Activated naive CD4-positive, alpha-beta T cell treated with anti-CD3 and anti-CD28 coated beads, Interleukin-2, amount 50 U/mL, for 72 hours (primary cell): Measurements from ENCODE around the gene SMCHD1. TPM values are rescaled to one million over a fixed set of nuclear protein-coding genes. Genes with fewer than 3 reads are reported as not detected.
A peak's percentile ranks its signal among the peaks of the same experiment; 100 is the strongest.
"Not testable (repeated sequence)": the region's sequence is repeated elsewhere in the genome, so short reads cannot be mapped to it uniquely, and the experiment has no call there.

Experiments used
- ATAC-seq, 2 donors: fragments of 150-1000 bp; cut with Tn5 transposase; 2 replicates each; pipeline ENCODE4 v1.10.0; 2021; ENCODE audit warnings: mild to moderate bottlenecking in 2 of 2, moderate library complexity in 2 of 2
- DNase-seq, 2 donors: peaks; one replicate each; pipeline ENCODE4 v3.0.0; 2021 to 2022; ENCODE audit warnings: low spot score in 2 of 2
- H3K27ac Mint-ChIP-seq, 2 donors: one replicate each; pipeline ENCODE4 v1.8.0; 2022; ENCODE audit warnings: mild to moderate bottlenecking in 2 of 2, mixed read lengths in 2 of 2
- H3K36me3 Mint-ChIP-seq, 2 donors: one replicate each; pipeline ENCODE4 v1.8.0; 2022; ENCODE audit warnings: mixed read lengths in 2 of 2
- H3K9me3 Mint-ChIP-seq, 2 donors: one replicate each; pipeline ENCODE4 v1.8.0; 2022; ENCODE audit warnings: mixed read lengths in 2 of 2
- total RNA-seq, 2 donors: library from RNA; stranded (reverse); gene quantifications; one replicate each; pipeline ENCODE4 v1.2.3, GENCODE V29; 2022

The SMCHD1 gene
- total RNA-seq, 2 donors from 2014 or later: 112 to 136 TPM

- Mint-ChIP-seq H3K36me3 (peaks cover 19 to 48% of the 10 kb centered on the region in 2 donors), H3K27ac (no peak overlapping the region), H3K9me3 (peaks cover 0 to 5% of the 10 kb centered on the region in 2 donors)
- DNase-seq (no peak), ATAC-seq (no peak)
These were observed 90.7 kb downstream of the SMCHD1 start for GRCh38 chr18:2746274-2746673.

- Mint-ChIP-seq H3K36me3 (peaks cover 4 to 14% of the 10 kb centered on the region in 2 donors), H3K9me3 (no peaks in the 10 kb centered on the region), H3K27ac (no peak overlapping the region)
- DNase-seq (no peak), ATAC-seq (no peak)
These were observed 102.8 kb downstream of the SMCHD1 start for GRCh38 chr18:2758309-2758708.

GRCh38 chr18:2774669-2775068, 119.1 kb downstream of the SMCHD1 start:
- H3K27ac Mint-ChIP-seq: no peak overlapping the region
- peaks cover 0 to 34% of the 10 kb centered on the region in 2 donors for H3K36me3 Mint-ChIP-seq
- no peak for ATAC-seq
- no peak for DNase-seq
- H3K9me3 Mint-ChIP-seq: no peaks in the 10 kb centered on the region

- DNase-seq (no peak), ATAC-seq (no peak)
- Mint-ChIP-seq H3K27ac (peak overlapping the region in 1 of 2 donors; percentile 50), H3K36me3 (peaks cover 0 to 33% of the 10 kb centered on the region in 2 donors), H3K9me3 (no peaks in the 10 kb centered on the region)
These were observed 121.1 kb downstream of the SMCHD1 start for GRCh38 chr18:2776601-2777000.

DNA sequence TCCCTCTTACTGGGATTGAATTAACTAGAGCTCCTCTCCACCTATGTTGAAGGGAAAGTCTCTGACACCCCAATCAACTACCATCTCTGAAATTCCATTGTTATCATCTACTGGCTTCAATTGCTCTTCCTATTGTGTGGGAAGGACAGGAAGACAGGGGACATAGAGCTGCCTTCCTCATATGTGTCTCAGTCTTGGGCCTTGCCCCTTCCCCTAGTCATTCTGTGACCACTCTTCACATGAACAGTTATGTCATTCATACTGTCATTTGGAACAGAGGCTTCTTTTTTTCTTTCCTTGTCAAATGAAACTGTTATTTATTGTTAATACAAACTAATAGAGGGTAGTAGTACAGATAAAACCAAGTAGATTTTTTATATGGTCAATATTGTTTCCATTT, 121.7 kb downstream of the SMCHD1 start:
- Mint-ChIP-seq H3K36me3 (peaks cover 0 to 30% of the 10 kb centered on the region in 2 donors), H3K27ac (peak overlapping the region in 1 of 2 donors; percentile 37), H3K9me3 (no peaks in the 10 kb centered on the region)
- DNase-seq (no peak), ATAC-seq (no peak)

- DNase-seq (no peak), ATAC-seq (no peak)
- Mint-ChIP-seq H3K9me3 (no peaks in the 10 kb centered on the region), H3K27ac (peak overlapping the region; percentile 8 to 47), H3K36me3 (peaks cover 8 to 36% of the 10 kb centered on the region in 2 donors)
These were observed 125.2 kb downstream of the SMCHD1 start for GRCh38 chr18:2780750-2781149.

- no peak for DNase-seq
- H3K27ac Mint-ChIP-seq: peak overlapping the region; percentile 20 to 31
- H3K36me3 Mint-ChIP-seq: peaks cover 18 to 22% of the 10 kb centered on the region in 2 donors
- no peak for ATAC-seq
- H3K9me3 Mint-ChIP-seq: no peaks in the 10 kb centered on the region
These were observed 131.7 kb downstream of the SMCHD1 start for GRCh38 chr18:2787225-2787624.

DNA sequence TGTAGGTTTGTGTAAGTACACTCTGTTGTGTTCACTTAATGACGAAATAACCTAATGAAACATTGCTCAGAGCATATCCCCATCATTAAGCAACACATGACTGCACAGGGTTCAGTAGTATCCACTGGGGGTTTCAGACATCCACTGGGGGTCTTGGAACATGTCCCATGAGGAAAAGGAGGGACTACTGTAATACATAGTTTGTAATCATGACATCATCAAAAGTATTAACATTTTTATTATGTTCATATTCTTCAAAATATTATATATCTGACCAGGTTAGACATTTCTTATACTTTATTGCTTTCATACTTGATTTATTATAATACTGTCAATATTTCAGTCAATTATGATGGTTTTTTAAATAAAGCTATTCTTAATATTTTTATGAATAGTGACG, 136.9 kb downstream of the SMCHD1 start:
- no peak for ATAC-seq

DNA sequence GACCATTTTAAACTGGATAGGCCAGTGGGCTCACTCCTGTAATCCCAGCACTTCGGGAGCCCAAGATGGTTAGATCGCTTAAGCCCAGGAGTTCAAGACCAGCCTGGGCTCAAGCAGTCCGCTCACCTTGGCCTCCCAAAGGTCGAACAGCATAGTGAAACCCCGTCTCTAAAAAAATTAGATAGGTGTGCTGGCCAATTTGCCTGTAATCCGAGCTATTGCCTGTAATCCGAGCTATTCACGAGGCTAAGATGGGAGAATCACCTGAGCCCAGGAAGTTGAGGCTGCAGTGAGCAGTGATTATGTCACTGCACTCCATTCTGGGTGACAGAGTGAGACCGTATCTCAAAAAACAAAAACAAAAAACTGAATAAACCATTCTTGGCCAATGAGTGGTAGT, 138.6 kb downstream of the SMCHD1 start:
- DNase-seq (no peak), ATAC-seq (no peak)
- H3K9me3 Mint-ChIP-seq: no peaks in the 10 kb centered on the region
- H3K36me3 Mint-ChIP-seq: peaks cover 19 to 20% of the 10 kb centered on the region in 2 donors
- H3K27ac Mint-ChIP-seq: no peak overlapping the region

More for the DNA sequence above, 136.9 kb downstream of the SMCHD1 start:
- no peak overlapping the region for H3K27ac Mint-ChIP-seq
- H3K36me3 Mint-ChIP-seq: peaks cover 19 to 20% of the 10 kb centered on the region in 2 donors
- H3K9me3 Mint-ChIP-seq: no peaks in the 10 kb centered on the region
- DNase-seq: no peak

DNA sequence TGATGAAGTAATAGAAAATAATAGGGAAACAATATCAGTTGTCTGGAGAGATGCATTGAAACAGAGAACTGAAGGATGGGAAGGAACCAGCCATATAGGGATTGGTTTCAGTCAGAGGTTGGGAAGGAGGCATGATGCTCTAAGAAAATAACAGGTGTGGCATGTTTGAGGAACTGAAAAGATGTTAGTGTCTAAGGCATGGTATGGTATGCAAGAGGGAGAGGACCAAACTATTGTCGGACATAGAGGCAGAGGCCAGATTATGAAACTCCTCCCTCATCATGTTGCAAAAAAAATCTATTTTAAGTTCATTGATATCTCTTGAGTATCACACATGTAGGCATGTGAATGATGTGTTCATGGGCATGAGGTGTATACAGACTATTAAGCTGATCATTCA, 142.4 kb downstream of the SMCHD1 start:
- Mint-ChIP-seq H3K36me3 (peaks cover 14 to 15% of the 10 kb centered on the region in 2 donors), H3K9me3 (no peaks in the 10 kb centered on the region), H3K27ac (no peak overlapping the region)
- DNase-seq: no peak
- ATAC-seq: no peak

GRCh38 chr18:2799369-2799768, 143.8 kb downstream of the SMCHD1 start:
- no peak for ATAC-seq
- DNase-seq: no peak
- Mint-ChIP-seq H3K36me3 (peaks cover 14% of the 10 kb centered on the region in 2 donors), H3K27ac (peak overlapping the region in 1 of 2 donors; percentile 9), H3K9me3 (no peaks in the 10 kb centered on the region)

DNA sequence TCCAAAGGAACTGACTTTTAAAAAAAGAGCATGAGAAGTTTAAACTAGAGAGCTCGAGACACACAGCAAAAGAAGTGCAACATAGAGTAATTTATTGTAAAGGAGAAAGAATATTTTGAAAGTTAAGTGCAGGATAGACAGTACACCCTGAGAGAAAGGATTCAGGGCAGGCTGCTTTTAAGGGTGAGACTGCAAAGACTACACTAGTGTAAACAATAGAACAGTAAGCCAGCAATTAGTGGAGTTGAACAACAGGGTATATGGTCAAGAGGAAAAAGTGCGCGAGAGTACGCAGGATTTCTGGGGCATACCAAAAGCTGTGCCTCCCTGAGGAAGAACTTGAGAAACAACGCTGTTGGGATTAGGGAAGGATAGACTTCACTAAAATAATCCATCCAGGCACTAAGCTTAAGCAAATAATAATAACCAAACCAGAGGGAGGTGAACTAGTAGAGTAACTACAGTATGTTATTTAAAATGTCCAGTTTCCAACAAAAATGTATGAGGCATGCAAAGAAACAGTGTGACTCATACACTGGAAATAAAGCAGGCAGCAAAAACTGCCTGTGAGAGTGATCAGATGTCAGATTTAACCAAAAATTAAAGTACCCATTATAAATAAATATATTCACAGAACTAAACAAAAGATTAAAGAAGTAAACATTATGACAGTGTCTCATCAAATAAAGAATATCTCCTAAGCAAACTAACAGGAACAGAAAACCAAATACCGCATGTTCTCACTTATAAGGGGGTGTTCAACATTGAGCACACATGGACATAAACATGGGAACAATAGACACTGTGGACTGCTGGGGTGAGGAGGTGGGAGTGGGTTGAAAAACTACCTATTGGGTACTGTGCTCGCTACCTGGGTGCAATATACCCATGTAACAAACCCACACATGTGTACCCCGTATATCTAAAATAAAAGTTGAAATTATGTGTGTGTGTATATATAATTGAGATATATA, 150.7 kb downstream of the SMCHD1 start:
- Mint-ChIP-seq H3K27ac (peak overlapping the region in 1 of 2 donors; percentile 38), H3K9me3 (peaks cover 11 to 18% of the 10 kb centered on the region in 2 donors), H3K36me3 (peaks cover 8 to 15% of the 10 kb centered on the region in 2 donors)
- no peak for ATAC-seq
- no peak for DNase-seq

DNA sequence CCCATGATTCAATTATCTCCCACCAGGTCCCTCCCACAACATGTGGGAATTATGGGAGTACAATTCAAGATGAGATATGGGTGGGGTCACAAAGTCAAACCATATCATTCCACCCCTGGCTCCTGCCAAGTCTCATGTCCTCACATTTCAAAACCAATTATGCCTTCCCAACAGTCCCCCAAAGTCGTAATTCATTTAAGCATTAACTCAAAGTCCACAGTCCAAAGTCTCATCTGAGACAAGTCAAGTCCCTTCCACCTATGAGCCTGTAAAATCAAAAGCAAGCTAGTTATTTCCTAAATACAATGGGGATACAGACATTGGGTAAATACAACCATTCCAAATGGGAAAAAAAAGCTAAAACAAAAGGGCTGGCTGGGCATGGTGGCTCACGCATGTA, 153.1 kb downstream of the SMCHD1 start:
- peaks cover 22 to 33% of the 10 kb centered on the region in 2 donors for H3K9me3 Mint-ChIP-seq
- ATAC-seq, DNase-seq: not testable (repeated sequence)
- peak overlapping the region in 1 of 2 donors; percentile 31 for H3K27ac Mint-ChIP-seq
- peaks cover 8 to 23% of the 10 kb centered on the region in 2 donors for H3K36me3 Mint-ChIP-seq

DNA sequence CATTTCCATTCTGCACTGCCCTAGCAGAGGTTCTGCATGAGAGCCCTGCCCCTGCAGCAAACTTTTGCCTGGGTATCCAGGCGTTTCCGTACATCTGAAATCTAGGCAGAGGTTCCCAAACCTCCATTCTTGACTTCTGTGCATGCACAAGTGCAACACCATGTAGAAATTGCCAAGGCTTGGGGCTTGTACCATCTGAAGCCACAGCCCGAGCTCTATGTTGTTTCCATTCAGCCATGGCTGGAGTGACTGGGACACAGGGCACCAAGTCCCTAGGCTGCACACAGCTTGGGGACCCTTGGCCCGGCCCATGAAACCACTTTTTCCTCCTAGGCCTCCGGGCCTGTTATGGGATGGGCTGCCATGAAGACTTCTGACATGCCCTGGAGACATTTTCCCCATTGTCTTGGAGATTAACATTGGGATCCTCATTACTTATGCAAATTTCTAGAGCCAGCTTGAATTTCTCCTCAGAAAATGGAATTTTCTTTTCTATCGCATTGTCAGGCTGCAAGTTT, 154.2 kb downstream of the SMCHD1 start:
- peak in 1 of 2 donors; percentile 23 for ATAC-seq
- not testable (repeated sequence) for DNase-seq, H3K27ac Mint-ChIP-seq
- peaks cover 27 to 38% of the 10 kb centered on the region in 2 donors for H3K9me3 Mint-ChIP-seq
- H3K36me3 Mint-ChIP-seq: peaks cover 8 to 30% of the 10 kb centered on the region in 2 donors

- Mint-ChIP-seq H3K36me3 (peaks cover 8 to 30% of the 10 kb centered on the region in 2 donors), H3K27ac (no peak overlapping the region), H3K9me3 (peaks cover 34 to 42% of the 10 kb centered on the region in 2 donors)
- no peak for ATAC-seq
- no peak for DNase-seq
These were observed 155.9 kb downstream of the SMCHD1 start for GRCh38 chr18:2811416-2811815.

GRCh38 chr18:2814928-2815327, 159.4 kb downstream of the SMCHD1 start:
- ATAC-seq: no peak
- Mint-ChIP-seq H3K27ac (no peak overlapping the region), H3K36me3 (peaks cover 8 to 30% of the 10 kb centered on the region in 2 donors), H3K9me3 (peaks cover 30 to 34% of the 10 kb centered on the region in 2 donors)
- DNase-seq: no peak

DNA sequence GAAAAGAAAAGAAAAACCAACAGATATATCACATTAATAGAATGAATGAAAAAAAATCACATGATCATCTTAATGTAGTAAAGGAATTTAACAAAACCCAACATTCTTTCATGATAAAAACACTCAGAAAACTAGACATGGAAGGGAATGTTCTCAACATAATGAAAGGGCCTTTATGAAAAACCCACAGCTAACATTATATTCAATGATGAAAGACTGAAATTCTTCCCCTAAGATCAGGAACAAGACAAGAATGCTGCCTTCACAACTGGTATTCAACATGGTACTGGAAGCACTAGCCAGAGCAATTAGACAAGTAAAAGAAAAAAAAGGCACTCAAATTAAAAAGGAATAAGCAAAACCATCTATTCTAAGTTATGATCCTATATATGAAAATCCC, 162.8 kb downstream of the SMCHD1 start:
- no peak for ATAC-seq
- H3K27ac Mint-ChIP-seq: no peak overlapping the region
- peaks cover 11 to 13% of the 10 kb centered on the region in 2 donors for H3K9me3 Mint-ChIP-seq

More for the DNA sequence above, 162.8 kb downstream of the SMCHD1 start:
- DNase-seq: no peak
- peaks cover 0 to 7% of the 10 kb centered on the region in 2 donors for H3K36me3 Mint-ChIP-seq
